Activated T-cell treated with anti-CD3 and anti-CD28 coated beads for 1 hour (primary cell): ENCODE measurements around the gene WNT4.

Source experiments
- DNase-seq: peaks from one replicate; pipeline ENCODE4 v3.0.0-alpha.2; 2020; ENCODE audit warnings: low read depth

WNT4 gene

GRCh38 chr1:22129501-22130117 is 13.3 kb downstream of the WNT4 start:
- no peak for DNase-seq

GRCh38 chr1:22128392-22128791 is 14.5 kb downstream of the WNT4 start:
- no peak for DNase-seq

GRCh38 chr1:22127731-22128130 is 15.2 kb downstream of the WNT4 start:
- no peak for DNase-seq

DNA sequence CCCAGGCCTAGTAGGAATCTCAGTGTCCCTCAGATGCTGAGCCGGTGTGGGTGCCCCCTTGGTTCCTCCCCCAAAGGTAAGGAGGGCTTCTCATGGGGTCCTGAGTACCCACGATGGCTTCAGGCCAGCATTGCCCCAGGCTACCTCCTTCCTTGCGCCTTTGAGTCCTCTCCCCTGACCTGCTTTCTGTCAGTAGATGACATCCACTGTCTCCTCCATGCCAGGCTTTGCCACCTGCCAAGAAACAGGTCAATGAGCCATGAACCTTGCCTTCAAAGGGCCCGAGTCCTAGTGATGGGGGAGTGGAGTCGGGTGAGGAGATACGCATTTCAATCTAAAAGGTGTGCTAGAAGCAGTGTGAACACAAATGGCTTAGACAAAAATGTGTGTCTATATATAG is 15.6 kb downstream of the WNT4 start:
- DNase-seq, result no peak

DNA sequence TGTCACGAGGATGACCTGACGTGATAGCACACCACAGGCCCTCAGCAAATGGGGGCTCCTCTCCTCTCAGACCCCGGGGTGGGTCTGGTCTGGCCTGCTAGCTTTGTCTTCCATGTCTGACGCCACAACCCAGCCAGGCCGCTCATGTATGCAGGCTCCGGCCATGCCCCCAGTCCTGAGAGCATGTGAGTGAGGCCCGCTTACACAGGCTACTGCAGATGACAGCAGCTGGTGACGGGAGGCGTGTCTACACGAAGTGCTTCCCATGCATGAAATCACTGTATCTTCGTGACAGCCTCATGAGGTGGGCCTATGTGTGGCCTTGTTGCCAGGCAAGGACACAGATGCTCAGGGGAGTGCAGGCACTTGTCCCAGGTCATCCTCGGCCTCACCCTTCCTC is 16.4 kb downstream of the WNT4 start:
- no peak for DNase-seq

- DNase-seq, result no peak
These were observed 18.2 kb downstream of the WNT4 start for GRCh38 chr1:22124592-22125229.

GRCh38 chr1:22123901-22124404 is 18.9 kb downstream of the WNT4 start:
- DNase-seq, result no peak

- no peak for DNase-seq
These were observed 19.9 kb downstream of the WNT4 start for GRCh38 chr1:22123071-22123390.

DNA sequence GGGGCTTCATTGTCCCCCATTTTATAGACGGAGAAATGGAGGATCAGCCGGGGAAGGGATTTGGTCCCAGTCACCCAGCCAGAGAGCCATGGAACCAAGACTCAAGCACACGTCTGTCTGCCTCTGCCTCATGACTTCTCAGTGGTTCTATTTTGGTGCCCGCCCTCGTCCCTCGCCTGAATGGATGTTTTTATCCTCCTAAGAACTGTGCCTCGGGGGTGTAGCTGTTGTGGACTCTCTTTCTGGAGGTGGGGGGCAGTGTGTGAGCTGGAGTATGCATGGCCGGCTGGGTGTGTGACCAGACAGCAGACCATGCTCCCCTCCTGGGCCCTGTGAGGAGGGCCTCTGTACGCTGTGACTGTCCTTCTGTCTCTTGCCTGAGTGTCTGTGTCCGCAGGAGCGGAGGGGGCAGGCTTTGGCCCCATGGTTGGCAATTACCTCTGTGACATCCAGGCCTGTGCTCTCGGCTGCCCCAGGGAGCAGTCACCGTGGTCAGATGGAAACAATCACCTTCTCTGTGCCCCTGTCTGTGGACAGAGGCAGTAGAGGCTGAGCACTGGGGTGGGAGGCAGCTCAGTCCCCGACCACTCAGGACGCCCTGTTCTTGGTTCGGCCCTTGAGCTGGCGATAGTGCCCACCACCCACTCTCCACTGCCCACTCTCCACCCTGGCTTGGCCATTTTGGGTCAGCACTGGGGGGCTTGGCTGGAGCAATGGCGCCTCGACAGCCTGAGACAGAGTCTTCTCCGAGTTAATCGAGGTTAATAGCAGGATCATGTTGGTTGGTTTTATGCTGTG is 20.4 kb downstream of the WNT4 start:
- DNase-seq, result no peak

- no peak for DNase-seq
These were observed 21.4 kb downstream of the WNT4 start for GRCh38 chr1:22121421-22121911.

GRCh38 chr1:22120469-22120790 is 22.5 kb downstream of the WNT4 start:
- DNase-seq, result no peak

- no peak for DNase-seq
These were observed 23.1 kb downstream of the WNT4 start for GRCh38 chr1:22119626-22120468.

GRCh38 chr1:22118291-22118992 is 24.5 kb downstream of the WNT4 start:
- DNase-seq, result no peak

DNA sequence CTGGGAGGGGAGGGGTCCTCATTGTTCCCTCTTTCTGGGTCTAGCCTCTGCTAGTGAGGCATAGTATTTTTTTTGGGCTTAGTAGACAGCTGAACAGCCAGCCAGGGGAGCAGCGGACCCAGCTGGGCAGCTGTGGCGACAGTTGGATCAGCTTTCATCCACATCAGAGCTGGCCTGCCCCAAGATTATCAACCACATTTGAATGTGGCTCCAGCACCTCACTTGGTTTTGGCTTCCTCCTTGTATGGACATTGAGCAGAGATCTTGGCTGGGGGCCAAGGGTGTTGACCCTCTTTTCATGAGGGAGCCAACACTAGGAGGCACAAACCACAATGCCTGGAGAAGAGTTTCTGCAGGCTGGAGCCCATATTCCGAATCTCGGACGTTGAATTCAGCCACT is 25.0 kb downstream of the WNT4 start:
- DNase-seq, result no peak

DNA sequence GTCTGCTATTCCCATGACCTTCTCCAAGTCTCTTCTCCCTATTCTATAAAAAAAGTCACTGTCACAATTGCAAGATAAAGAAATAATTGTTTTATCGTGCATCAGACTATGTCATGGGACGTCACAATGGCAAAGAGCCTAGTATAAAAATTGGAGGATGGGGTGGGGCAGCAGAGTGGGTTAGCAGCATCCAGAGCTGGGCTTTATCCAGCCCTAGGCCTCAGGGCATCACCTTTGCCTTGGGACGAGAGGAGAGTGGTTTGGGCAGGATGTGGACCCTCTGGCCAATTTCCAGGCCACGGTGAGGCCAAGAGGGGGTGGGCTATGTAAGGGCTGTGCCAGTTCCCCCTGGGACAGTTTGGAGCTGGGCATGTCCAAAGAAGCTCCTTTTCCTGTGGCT is 25.7 kb downstream of the WNT4 start:
- no peak for DNase-seq

DNA sequence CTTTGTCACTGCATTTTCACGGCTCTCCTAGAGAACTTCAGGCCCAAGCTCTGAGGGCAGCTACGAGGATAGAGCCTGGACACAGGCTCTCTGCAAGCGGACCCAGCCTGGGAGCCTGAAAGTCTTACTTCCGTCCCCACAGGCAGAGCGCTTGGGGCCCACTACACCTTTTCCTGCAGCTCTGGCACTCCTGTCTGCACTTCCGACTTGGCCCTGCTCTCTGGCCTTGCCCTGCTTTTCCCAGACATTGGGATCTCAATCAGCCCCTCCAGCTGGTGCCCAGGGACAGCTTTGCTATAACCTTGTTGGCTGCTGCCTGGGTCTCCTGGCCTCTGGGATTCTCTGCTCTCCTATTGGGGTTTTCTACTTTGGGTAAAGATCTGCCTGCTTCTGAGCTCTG is 27.6 kb downstream of the WNT4 start:
- DNase-seq, result no peak

GRCh38 chr1:22114083-22115012 is 28.5 kb downstream of the WNT4 start:
- DNase-seq, result no peak

- no peak for DNase-seq
These were observed 30.3 kb downstream of the WNT4 start for GRCh38 chr1:22112554-22112953.

GRCh38 chr1:22111620-22112019 is 31.3 kb downstream of the WNT4 start:
- no peak for DNase-seq

GRCh38 chr1:22111115-22111514 is 31.8 kb downstream of the WNT4 start:
- no peak for DNase-seq

GRCh38 chr1:22110016-22110415 is 32.9 kb downstream of the WNT4 start:
- DNase-seq, result no peak
